Keratinocyte (primary cell): ENCODE data around the gene PCDHGB4. TPM values are rescaled to one million over a fixed set of nuclear protein-coding genes. Genes with fewer than 3 reads are reported as not detected.

ENCODE experiments used
- DNase-seq: peaks from one replicate; pipeline ENCODE4 v3.0.0-alpha.2; 2011; ENCODE audit warnings: low read depth, missing footprints, low spot score
- FAIRE-seq: peaks from 2 replicates; lab custom pipeline; 2011; peaks lifted over from hg19 to GRCh38; lab: Jason Lieb, UNC
- H2AFZ ChIP-seq: 2 replicates; pipeline ENCODE4 v1.6.0; 2012; ENCODE audit warnings: low read length, control low read depth, inconsistent platforms; ENCODE audit not compliant: control insufficient read depth
- H3K27ac ChIP-seq: 2 replicates; pipeline ENCODE4 v1.5.1; 2011; ENCODE audit warnings: low read length; ENCODE audit not compliant: control insufficient read depth, insufficient read depth
- H3K27me3 ChIP-seq: 3 replicates; pipeline ENCODE4 v1.6.0; 2011; ENCODE audit warnings: low read length; ENCODE audit not compliant: control insufficient read depth, insufficient read depth; ENCODE audit errors: extremely low read depth
- H3K36me3 ChIP-seq, 2 experiments: 2 replicates in 1 of 2; 3 replicates in 1 of 2; pipeline ENCODE4 v1.5.1; 2011; ENCODE audit warnings: low read length in 2 of 2, mild to moderate bottlenecking in 1 of 2; ENCODE audit not compliant: control insufficient read depth in 2 of 2, insufficient read depth in 2 of 2; ENCODE audit errors: extremely low read depth in 1 of 2
- H3K4me1 ChIP-seq: 3 replicates; pipeline ENCODE4 v1.5.1; 2011; ENCODE audit warnings: low read length; ENCODE audit not compliant: control insufficient read depth, insufficient read depth; ENCODE audit errors: extremely low read depth
- H3K4me2 ChIP-seq: 3 replicates; pipeline ENCODE4 v1.6.0; 2011; ENCODE audit warnings: low read depth, low read length; ENCODE audit not compliant: control insufficient read depth, insufficient read depth; ENCODE audit errors: extremely low read depth
- H3K4me3 ChIP-seq, 3 experiments: fragments of 200-600 bp in 1 of 3; sonication (generic) in 1 of 3; 2 replicates in 2 of 3; 3 replicates in 1 of 3; pipeline ENCODE4 v1.5.1; 2011 to 2016; ENCODE audit warnings: low read length in 3 of 3, mild to moderate bottlenecking in 3 of 3, control low read depth in 2 of 3, inconsistent platforms in 1 of 3, low read depth in 1 of 3, mixed read lengths in 1 of 3, mixed run types in 1 of 3, moderate library complexity in 1 of 3; ENCODE audit not compliant: control insufficient read depth in 2 of 3, insufficient read depth in 2 of 3; ENCODE audit errors: extremely low read depth in 1 of 3
- H3K79me2 ChIP-seq: 2 replicates; pipeline ENCODE4 v1.6.0; 2012; ENCODE audit warnings: low read length; ENCODE audit not compliant: control insufficient read depth, insufficient read depth
- H3K9ac ChIP-seq: 3 replicates; pipeline ENCODE4 v1.6.0; 2011; ENCODE audit warnings: low read length; ENCODE audit not compliant: control insufficient read depth, insufficient read depth; ENCODE audit errors: extremely low read depth
- H3K9me1 ChIP-seq: 3 replicates; pipeline ENCODE4 v1.6.0; 2011; ENCODE audit warnings: low read length; ENCODE audit not compliant: control insufficient read depth, insufficient read depth; ENCODE audit errors: extremely low read depth
- H3K9me3 ChIP-seq: 2 replicates; pipeline ENCODE4 v1.5.1; 2012; ENCODE audit warnings: low read depth, low read length; ENCODE audit not compliant: control insufficient read depth
- H4K20me1 ChIP-seq: 3 replicates; pipeline ENCODE4 v1.6.0; 2011; ENCODE audit warnings: low read length; ENCODE audit not compliant: control insufficient read depth, insufficient read depth; ENCODE audit errors: extremely low read depth
- EZH2 ChIP-seq: IDR thresholded peaks from one replicate; pipeline ENCODE4 v1.6.1; 2012; ENCODE audit warnings: inconsistent platforms, mild to moderate bottlenecking, low read length, moderate library complexity
- dilution Hi-C: fragments of 300-500 bp; cut with MboI; formaldehyde crosslinking; loops from one replicate; pipeline ENCODE4 v1.7.0; 2020; ENCODE audit warnings: low sequenced_read_pairs; ENCODE audit not compliant: extremely low pct_ligation_motif_present
- polyA plus RNA-seq, 5 experiments: library from polyadenylated mRNA; depleted of rRNA in 3 of 5; stranded (reverse) in 3 of 5; stranded (forward) in 1 of 5; unstranded in 1 of 5; fragments of >200 nt; gene quantifications; 1 replicate in 1 of 5; 2 replicates in 3 of 5; 3 replicates in 1 of 5; pipeline versions ENCODE4 v1.2.1 to v1.2.3, GENCODE V29; 2011 to 2012; ENCODE audit warnings: missing spikeins in 2 of 5, low read depth in 1 of 5, low replicate concordance in 1 of 5
- TF ChIP-seq, protein P1 (sequence below), 3 experiments: IDR thresholded peaks in 1 of 3; conservative IDR thresholded peaks in 1 of 3; optimal IDR thresholded peaks in 1 of 3; 2 replicates in 2 of 3; 3 replicates in 1 of 3; pipeline versions ENCODE3 to v1.5.1; 2011; ENCODE audit warnings: low read length in 3 of 3, mild to moderate bottlenecking in 3 of 3, moderate library complexity in 2 of 3, control low read depth in 1 of 3, inconsistent platforms in 1 of 3; ENCODE audit not compliant: insufficient read depth in 2 of 3; ENCODE audit errors: extremely low read depth in 1 of 3

The PCDHGB4 gene
- polyA plus RNA-seq, 1 donor (not counting 4 experiments of a cell fraction or from before 2014, with no cell fraction given) = 1.6 TPM

DNA sequence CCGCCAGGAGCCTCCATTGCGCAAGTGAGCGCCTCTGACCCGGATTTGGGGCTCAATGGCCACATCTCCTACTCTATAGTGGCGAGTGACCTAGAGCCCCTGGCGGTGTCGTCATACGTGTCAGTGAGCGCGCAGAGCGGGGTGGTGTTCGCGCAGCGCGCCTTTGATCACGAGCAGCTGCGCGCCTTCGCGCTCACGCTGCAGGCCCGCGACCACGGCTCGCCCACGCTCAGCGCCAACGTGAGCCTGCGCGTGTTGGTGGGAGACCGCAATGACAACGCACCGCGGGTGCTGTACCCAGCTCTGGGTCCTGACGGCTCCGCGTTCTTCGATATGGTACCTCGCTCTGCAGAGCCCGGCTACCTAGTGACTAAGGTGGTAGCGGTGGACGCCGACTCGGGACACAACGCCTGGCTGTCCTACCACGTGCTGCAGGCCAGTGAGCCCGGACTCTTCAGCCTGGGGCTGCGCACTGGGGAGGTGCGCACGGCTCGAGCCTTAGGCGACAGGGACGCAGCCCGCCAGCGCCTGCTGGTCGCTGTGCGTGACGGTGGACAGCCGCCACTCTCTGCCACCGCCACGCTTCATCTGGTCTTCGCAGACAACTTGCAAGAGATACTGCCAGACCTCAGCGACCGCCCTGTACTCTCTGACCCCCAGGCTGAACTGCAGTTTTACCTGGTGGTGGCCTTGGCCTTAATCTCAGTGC lies 22.3 kb downstream of the PCDHGB4 start:
- no peak overlapping the region for H3K4me2 ChIP-seq
- no peak for DNase-seq
- H3K4me1 ChIP-seq = peaks cover 5% of the 10 kb centered on the region
- no peak for FAIRE-seq
- H2AFZ ChIP-seq = no peak overlapping the region
- H3K9me1 ChIP-seq = no peaks in the 10 kb centered on the region
- no peak overlapping the region for H3K27ac ChIP-seq
- no peak overlapping the region for H3K9ac ChIP-seq
- no peaks in the 10 kb centered on the region for H4K20me1 ChIP-seq
- peaks cover 22% of the 10 kb centered on the region for H3K9me3 ChIP-seq
- dilution Hi-C loops = no loop called here
- no peaks in the 10 kb centered on the region for H3K36me3 ChIP-seq
- H3K4me3 ChIP-seq = no peak overlapping the region
- H3K27me3 ChIP-seq = peaks cover 15% of the 10 kb centered on the region
- no peaks in the 10 kb centered on the region for H3K79me2 ChIP-seq
- TF ChIP-seq, protein P1, sequence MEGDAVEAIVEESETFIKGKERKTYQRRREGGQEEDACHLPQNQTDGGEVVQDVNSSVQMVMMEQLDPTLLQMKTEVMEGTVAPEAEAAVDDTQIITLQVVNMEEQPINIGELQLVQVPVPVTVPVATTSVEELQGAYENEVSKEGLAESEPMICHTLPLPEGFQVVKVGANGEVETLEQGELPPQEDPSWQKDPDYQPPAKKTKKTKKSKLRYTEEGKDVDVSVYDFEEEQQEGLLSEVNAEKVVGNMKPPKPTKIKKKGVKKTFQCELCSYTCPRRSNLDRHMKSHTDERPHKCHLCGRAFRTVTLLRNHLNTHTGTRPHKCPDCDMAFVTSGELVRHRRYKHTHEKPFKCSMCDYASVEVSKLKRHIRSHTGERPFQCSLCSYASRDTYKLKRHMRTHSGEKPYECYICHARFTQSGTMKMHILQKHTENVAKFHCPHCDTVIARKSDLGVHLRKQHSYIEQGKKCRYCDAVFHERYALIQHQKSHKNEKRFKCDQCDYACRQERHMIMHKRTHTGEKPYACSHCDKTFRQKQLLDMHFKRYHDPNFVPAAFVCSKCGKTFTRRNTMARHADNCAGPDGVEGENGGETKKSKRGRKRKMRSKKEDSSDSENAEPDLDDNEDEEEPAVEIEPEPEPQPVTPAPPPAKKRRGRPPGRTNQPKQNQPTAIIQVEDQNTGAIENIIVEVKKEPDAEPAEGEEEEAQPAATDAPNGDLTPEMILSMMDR (optimal IDR thresholded peaks at IDR 0.05 in 1 of 3, IDR thresholded peaks at IDR 0.05 in 1 of 3, conservative IDR thresholded peaks at IDR 0.05 in 1 of 3; ENCODE audit: extremely low read depth in 1 of 3, insufficient read depth in 2 of 3, low read length in 3 of 3) = no peak
- no peak for TF ChIP-seq EZH2

DNA sequence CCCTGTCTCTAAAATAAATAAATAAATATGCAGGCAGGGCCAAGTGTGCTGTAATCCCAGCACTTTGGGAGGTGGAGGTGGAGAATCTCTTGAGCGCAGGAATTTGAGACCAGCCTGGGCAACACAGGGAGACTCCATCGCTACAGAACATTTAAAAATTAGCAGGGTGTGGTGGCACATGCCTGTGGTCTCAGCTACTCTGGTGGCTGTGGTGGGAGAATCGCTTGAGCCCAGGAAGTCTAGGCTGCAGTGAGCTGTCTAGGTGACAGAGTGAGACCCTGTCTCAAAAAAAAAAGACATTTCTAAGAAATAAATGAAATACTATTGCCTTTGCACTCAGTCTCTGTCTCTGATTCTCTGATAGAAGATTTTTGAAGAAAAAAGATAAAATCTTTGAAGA lies 24.1 kb downstream of the PCDHGB4 start:
- H3K9me3 ChIP-seq = peaks cover 23% of the 10 kb centered on the region
- no peak overlapping the region for H2AFZ ChIP-seq
- no peak overlapping the region for H3K4me3 ChIP-seq
- peaks cover 5% of the 10 kb centered on the region for H3K4me1 ChIP-seq
- H3K27me3 ChIP-seq = peaks cover 15% of the 10 kb centered on the region
- H3K79me2 ChIP-seq = no peaks in the 10 kb centered on the region
- no peaks in the 10 kb centered on the region for H3K9me1 ChIP-seq
- H3K27ac ChIP-seq = no peak overlapping the region
- H3K9ac ChIP-seq = no peak overlapping the region
- dilution Hi-C loops = no loop called here
- H3K36me3 ChIP-seq = no peaks in the 10 kb centered on the region
- DNase-seq (no peak), FAIRE-seq (no peak)
- H4K20me1 ChIP-seq = no peaks in the 10 kb centered on the region
- no peak for TF ChIP-seq EZH2
- TF ChIP-seq, protein P1 (optimal IDR thresholded peaks at IDR 0.05 in 1 of 3, IDR thresholded peaks at IDR 0.05 in 1 of 3, conservative IDR thresholded peaks at IDR 0.05 in 1 of 3; ENCODE audit: extremely low read depth in 1 of 3, insufficient read depth in 2 of 3, low read length in 3 of 3) = no peak
- no peak overlapping the region for H3K4me2 ChIP-seq
